Stimulated activated CD4-positive, alpha-beta T cell treated with anti-CD3 and anti-CD28 coated beads, Interleukin-15, amount 100 ng/mL, for 24 hours (primary cell): ENCODE data around the gene GSK3A.
A peak's percentile ranks its signal among the peaks of the same experiment; 100 is the strongest.

Source experiments
- DNase-seq: peaks from one replicate; pipeline ENCODE4 v3.0.0-alpha.2; 2020

The GSK3A gene

DNA sequence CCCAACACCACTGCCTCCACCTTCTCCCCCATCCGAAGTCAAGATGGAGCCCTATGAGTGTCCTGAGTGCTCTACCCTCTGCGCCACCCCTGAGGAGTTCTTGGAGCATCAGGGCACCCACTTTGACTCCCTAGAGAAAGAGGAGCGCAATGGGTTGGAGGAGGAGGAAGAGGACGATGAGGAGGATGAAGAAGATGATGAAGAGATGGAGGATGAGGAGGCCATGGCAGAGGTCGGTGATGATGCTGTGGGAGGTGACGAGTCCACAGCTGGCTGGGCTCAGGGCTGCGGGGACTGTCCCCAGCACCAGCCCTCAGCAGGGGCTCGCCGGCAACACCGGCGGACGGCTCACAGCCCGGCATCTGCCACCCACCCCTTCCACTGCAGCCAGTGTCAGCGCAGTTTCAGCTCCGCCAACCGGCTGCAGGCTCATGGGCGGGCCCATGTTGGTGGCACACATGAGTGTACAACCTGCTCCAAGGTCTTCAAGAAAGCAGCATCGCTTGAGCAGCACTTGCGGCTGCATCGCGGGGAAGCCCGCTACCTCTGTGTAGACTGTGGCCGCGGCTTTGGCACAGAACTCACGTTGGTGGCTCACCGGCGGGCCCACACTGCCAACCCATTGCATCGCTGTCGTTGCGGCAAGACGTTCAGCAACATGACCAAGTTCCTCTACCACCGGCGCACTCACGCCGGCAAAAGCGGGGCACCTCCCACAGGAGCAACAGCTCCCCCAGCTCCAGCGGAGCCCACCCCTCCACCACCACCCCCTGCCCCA is 17.3 kb downstream of the GSK3A start:
- no peak for DNase-seq

GRCh38 chr19:42220751-42221097 is 21.7 kb downstream of the GSK3A start:
- no peak for DNase-seq

DNA sequence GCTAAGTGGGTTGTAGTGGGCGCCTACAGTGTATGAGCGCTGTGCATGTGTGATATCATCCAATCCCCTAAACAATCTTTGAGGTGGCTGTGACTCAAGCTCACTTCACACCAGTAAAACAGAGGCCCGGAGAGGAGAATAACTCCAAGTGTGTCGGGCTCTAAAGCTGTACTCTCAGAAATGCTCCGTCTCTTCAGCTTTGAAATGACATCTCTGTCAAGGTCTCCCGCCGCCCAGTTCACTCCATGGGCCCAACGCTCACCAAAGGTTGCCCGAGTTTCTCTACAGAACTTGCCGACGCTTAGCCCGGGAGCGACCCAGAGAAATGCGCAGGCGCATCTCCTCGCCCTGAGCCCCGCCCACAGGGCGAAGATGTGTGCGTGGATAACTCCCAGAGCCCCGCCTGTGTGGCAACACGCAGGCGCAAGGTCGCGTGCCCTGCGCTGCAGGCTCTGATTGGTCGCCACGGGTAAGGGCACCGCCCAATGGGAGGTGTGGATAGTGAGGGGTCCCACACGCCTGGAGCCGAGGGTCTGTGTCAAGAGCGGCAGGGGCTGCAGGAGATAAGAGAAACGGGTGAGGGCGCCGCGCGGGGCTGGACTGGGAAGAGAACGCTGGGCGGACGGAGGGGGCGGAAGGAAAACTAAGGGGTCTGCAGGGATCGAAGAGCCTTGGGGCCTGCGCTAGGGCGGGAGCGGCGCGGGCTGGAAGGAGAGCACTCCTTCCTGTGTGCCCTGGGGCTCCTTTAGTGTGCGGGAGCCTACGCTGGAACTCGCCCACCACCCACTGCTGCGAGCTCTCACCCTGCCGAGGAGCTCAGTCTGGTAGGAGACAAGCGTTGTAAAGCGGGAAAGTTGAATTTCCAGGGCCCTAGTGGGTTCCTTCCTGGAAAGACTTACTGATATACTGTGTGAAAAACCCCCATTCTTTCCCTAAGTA is 22.3 kb downstream of the GSK3A start, which contains the start of gene ZNF526:
ZNF526 (plus strand) TSS at position 501 of the 939 bp plus-strand sequence. CDS start 4,092 bp downstream, outside the sequence.
- DNase-seq = peak; percentile 98

GRCh38 chr19:42217520-42218437 is 24.6 kb downstream of the GSK3A start, which contains the start of gene DEDD2:
DEDD2 (minus strand) TSS chr19:42217677; CDS start chr19:42217007, 670 bp downstream.
- DNase-seq = peak; percentile 99

- DNase-seq = peak; percentile 51
Observed at GRCh38 chr19:42216653-42217519, 25.5 kb downstream of the GSK3A start.

- DNase-seq = no peak
Observed at GRCh38 chr19:42214810-42215485, 27.5 kb downstream of the GSK3A start.

DNA sequence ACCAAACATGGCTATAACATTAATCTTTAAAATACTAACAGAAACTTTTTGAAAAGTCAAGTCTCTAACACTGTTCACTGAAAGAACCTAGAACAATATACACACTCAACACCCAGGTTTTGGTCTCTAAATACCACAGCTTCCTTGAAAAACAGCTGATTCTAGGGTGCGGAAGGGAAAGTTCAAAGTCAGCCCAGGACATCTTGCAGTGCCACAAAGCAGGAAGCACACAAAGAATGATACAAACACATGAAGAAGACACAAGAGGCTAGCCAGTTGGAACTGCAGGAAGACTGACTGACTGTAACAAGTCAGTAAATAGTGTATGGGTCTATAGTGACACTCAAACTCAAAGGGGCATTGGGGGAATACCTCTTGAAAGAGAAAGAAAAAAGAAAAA is 29.5 kb downstream of the GSK3A start:
- no peak for DNase-seq

DNA sequence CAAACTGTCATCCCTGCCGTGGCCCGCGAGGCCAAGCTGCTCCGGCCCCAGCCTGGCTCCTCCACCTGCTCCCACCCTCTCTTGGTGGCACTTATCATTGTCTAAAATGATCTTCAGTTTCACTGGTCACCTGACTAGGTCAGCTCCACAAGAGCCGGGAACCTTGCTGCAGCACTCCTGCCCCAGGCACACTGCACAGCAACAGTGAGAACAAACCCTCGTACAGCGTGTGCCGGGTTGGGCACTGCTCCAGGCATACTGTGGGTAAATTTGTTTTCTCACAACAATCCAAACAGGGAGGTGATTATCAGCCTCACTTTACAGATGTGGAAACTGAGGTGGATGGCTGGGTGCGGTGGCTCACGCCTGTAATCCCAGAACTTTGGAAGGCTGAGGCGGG is 33.8 kb downstream of the GSK3A start:
- DNase-seq = no peak

- DNase-seq = no peak
Observed at GRCh38 chr19:42207767-42208271, 34.6 kb downstream of the GSK3A start.

- DNase-seq = no peak
Observed at GRCh38 chr19:42206871-42207755, 35.3 kb downstream of the GSK3A start.

- no peak for DNase-seq
Observed at GRCh38 chr19:42204664-42205063, 37.7 kb downstream of the GSK3A start.

DNA sequence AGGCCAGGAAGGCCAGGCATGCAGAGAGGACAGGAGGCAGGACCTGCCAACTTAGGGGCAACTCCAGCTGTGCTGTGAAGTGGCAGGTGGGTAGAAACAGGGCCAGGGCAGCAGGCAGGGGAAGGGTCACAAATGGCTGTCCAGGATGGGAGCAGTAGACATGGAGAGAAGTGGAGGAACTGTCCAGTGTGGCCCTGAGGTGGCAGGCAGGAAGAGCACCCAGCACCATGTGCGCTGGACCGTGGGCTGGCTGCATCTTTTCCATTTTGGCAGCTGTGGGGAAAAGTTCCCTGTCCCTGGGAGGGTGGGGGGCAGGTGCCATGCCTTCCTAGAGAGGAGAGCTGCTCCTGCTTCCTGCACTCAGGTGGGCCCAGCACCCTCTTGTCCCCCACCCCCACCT is 38.7 kb downstream of the GSK3A start:
- no peak for DNase-seq

DNA sequence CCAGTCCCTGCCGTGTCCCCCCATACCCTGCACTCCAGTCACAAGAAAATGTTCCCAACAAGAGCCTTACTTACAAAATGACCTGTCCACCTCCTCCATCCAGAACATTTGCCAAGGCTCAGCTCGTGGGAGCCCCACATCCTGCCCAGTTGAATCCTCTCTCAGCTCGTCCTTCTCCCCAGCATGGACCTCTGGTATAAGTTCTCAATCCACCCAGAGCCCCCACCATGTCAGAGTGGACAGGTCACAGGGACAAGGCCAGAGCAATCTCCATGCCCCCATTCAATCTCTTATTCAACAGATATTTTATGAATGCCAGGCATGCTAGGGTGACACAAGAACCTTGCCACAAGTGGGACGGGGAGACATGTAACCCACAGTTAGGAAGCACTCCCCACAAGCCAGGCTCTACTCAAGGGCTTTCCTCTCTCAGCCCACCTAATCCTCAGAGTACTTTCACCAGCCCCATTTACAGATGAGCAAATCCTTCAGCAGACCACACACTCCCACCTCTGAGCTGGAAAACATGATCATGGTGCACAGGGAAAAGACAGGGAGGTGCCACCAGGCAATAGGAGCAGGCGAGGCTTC is 40.0 kb downstream of the GSK3A start:
- no peak for DNase-seq

- DNase-seq = peak; percentile 62
Observed at GRCh38 chr19:42201489-42202289, 40.7 kb downstream of the GSK3A start.

GRCh38 chr19:42200116-42200715 is 42.2 kb downstream of the GSK3A start:
- DNase-seq = no peak

DNA sequence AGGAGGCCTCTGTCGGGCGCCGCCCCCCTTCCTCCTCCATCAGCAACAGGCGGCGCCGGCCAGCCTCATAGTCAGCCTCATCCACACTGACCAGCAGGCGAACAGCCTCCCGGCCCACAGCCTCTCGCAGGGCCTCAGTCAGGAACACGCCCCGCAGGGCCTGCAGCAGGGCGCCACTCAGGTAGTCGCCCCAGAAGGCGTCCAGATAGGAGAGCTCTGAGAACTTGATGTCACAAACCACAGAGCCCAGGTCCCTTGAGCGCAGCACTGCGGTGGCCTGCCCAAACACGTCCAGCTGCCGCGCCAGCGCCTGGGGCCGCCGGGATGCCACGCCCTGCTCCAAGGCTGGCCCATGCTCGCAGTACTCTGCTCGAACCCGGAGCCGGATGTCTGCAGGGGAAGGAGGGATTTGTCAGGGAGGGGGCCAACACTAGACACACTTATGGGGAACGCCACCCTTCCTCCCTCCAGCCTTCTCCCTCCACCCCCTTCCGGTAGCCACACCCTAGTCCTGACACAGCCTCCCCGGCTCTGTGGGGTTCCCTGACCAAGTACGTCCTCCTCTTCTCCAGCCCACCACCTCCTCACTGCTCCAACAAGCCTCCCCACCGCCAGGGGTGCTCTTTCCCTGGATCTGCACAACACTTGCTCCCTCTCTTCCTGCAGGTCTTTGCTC is 42.8 kb downstream of the GSK3A start:
- DNase-seq = peak; percentile 75

GRCh38 chr19:42198676-42199439 is 43.5 kb downstream of the GSK3A start:
- peak; percentile 66 for DNase-seq
